T47D (cell line): ENCODE results near the gene NLGN4Y.

Experiments used
- DNase-seq, 2 experiments: peaks; one replicate each; pipeline versions ENCODE4 v3.0.0 to v3.0.0-alpha.2; 2011 to 2012; ENCODE audit warnings: low read depth in 1 of 2, low spot score in 1 of 2
- JUND ChIP-seq: IDR thresholded peaks from 2 replicates; pipeline ENCODE4 v1.6.1; 2012; ENCODE audit warnings: low read depth
- in situ Hi-C: cut with HindIII; loops from 2 replicates; pipeline ENCODE4 v1.10.0; 2016; ENCODE audit warnings: low sequenced_read_pairs, low pct_unique_long_range_greater_than_20kb

The NLGN4Y gene

GRCh38 chrY:14524272-14525231, at the start of gene NLGN4Y:
TSS of gene NLGN4Y (plus strand) at chrY:14524529. CDS start at chrY:14622120, 97,591 bp downstream.
- in situ Hi-C loops = no loop called here
- no peak for DNase-seq
- TF ChIP-seq JUND = no peak

- TF ChIP-seq JUND = no peak
- in situ Hi-C loops = no loop called here
- no peak for DNase-seq
Measured at GRCh38 chrY:14485935-14486334, 38.4 kb upstream of the NLGN4Y start.

GRCh38 chrY:14490226-14490625, 34.1 kb upstream of the NLGN4Y start:
- no peak for DNase-seq
- in situ Hi-C loops = no loop called here
- no peak for TF ChIP-seq JUND

GRCh38 chrY:14498071-14498470, 26.3 kb upstream of the NLGN4Y start:
- no peak for DNase-seq
- in situ Hi-C loops = no loop called here
- TF ChIP-seq JUND = no peak

GRCh38 chrY:14504592-14504991, 19.7 kb upstream of the NLGN4Y start:
- in situ Hi-C loops = no loop called here
- TF ChIP-seq JUND = no peak

GRCh38 chrY:14522379-14522950, 1.9 kb upstream of the NLGN4Y start:
- in situ Hi-C loops = no loop called here
- no peak for DNase-seq
- TF ChIP-seq JUND = no peak

More at GRCh38 chrY:14504592-14504991, 19.7 kb upstream of the NLGN4Y start:
- no peak for DNase-seq

GRCh38 chrY:14523491-14524271, 648 bp upstream of the NLGN4Y start:
- in situ Hi-C loops = no loop called here
- no peak for DNase-seq

GRCh38 chrY:14525315-14525714, 986 bp downstream of the NLGN4Y start:
- TF ChIP-seq JUND = no peak
- DNase-seq = no peak
- in situ Hi-C loops = no loop called here

More at GRCh38 chrY:14523491-14524271, 648 bp upstream of the NLGN4Y start:
- no peak for TF ChIP-seq JUND

- DNase-seq = no peak
- in situ Hi-C loops = no loop called here
- no peak for TF ChIP-seq JUND
Measured at GRCh38 chrY:14528361-14528760, 4.0 kb downstream of the NLGN4Y start.

- no peak for TF ChIP-seq JUND
- in situ Hi-C loops = no loop called here
- DNase-seq = no peak
Measured at GRCh38 chrY:14536703-14537102, 12.4 kb downstream of the NLGN4Y start.

GRCh38 chrY:14543506-14543905, 19.2 kb downstream of the NLGN4Y start:
- DNase-seq = no peak
- in situ Hi-C loops = no loop called here
- no peak for TF ChIP-seq JUND

- DNase-seq = no peak
- in situ Hi-C loops = no loop called here
- TF ChIP-seq JUND = no peak
Measured at GRCh38 chrY:14581294-14581693, 57.0 kb downstream of the NLGN4Y start.

- in situ Hi-C loops = no loop called here
- no peak for DNase-seq
- no peak for TF ChIP-seq JUND
Measured at GRCh38 chrY:14586725-14587124, 62.4 kb downstream of the NLGN4Y start.
